Superior temporal gyrus (tissue), 1 donor: ENCODE data around the gene MBTPS1.
"Not testable (repeated sequence)": the region's sequence is repeated elsewhere in the genome, so short reads cannot be mapped to it uniquely, and the experiment has no call there.

Source experiments
- DNase-seq: peaks from one replicate; pipeline ENCODE4 v3.0.0-alpha.2; 2016; ENCODE audit errors: extremely low spot score

The MBTPS1 gene

DNA sequence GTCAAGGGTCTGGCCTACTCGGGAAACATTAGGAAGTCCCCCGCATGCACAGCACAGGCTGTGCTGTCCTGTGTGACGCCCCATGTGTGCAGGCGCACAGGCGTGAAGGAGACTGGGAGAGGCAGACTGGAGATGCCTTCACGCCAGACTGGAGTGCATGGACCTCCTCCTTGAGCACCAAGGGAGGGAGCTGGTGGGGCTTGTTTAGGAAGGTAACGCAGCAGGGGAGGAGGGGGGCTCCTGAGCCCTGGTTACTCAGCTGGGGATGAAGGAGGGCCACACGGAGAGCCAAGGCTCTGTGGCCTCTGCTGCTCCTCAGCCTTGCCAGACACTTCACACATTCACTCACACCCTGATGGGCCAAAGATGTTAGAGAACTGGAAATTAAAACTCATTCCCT is 20.5 kb upstream of the MBTPS1 start:
- no peak for DNase-seq

- DNase-seq, result no peak
Observed at GRCh38 chr16:84136331-84137125, 19.8 kb upstream of the MBTPS1 start.

GRCh38 chr16:84132527-84133285 is 16.0 kb upstream of the MBTPS1 start:
- DNase-seq, result no peak

DNA sequence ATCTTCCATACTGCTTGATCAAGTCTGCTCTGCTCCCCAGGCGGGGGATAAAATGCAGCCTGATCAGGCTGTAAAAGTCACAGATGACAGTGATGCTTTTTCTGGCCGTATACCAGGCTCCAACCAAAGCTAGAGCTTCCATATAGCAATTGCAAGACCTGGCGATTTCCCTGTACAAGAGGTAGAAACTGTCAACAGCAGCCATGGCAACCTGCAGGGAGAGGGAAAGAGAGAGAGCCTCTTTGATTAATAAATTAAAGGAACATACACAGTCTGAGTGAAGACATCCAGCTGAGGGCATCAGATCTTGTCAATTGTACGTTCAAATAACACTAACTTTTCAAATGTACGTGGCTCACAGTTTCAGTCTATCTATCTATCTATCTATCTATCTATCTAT is 14.4 kb upstream of the MBTPS1 start:
- no peak for DNase-seq

GRCh38 chr16:84124257-84125073 is 7.7 kb upstream of the MBTPS1 start:
- no peak for DNase-seq

- DNase-seq, result no peak
Observed at GRCh38 chr16:84121007-84121406, 4.3 kb upstream of the MBTPS1 start.

DNA sequence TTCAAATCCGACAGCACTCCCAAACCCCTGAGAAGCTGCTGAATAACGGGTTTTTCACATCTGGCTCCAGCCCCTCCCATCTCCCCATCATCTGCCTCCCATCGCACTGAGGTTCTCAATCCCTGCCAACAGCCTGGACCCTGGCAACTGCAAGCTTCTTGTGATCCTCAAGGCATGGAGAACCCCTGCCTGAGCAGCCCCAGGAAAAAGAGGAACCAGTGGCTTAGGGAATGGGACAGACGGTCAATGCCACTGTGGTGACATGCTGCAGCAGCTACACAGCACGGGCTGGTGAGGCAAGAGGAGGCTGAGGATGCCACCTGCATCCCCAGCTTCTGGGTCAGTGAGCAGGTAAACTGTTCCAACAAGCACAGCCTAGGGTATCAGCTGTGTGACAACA is 3.3 kb upstream of the MBTPS1 start:
- DNase-seq, result no peak

- DNase-seq, result no peak
Observed at GRCh38 chr16:84119368-84119767, 2.6 kb upstream of the MBTPS1 start.

DNA sequence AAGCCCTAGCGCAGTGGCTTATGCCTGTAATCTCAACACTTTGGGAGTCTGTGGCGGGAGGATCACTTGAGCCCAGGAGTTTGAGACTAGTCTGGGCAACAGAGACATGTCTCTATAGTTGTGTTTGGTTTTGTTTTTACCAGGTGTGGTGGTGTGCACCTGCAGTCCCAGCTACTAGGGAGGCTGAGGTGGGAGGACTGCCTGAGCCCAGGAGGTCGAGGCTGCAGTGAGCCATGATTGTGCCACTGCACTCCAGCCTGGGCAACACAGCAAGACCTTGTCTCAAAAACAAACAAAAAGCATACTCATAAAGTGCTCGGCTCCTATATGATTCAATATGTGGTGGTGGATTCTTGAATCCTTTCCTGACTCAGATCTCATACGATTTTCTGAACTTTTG is 1.6 kb upstream of the MBTPS1 start:
- DNase-seq, result not testable (repeated sequence)

DNA sequence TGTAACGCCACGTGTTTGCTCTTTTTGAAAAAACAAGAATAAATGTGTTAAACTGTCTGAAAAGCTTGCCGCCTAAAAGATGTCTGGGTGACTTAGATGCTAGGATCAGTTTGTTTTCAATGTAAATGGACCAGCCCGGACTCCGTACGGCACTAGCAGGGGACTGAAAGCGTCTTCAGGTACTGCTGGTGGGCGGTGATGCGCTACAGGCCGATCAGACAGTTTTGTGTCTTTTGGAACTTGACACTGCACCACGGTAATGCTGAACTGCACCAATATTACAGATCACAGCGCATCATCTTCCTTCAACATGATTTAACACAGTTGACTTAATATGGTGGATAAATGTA is 727 bp upstream of the MBTPS1 start:
- DNase-seq, result peak; percentile 69

- peak; percentile 45 for DNase-seq
Observed at GRCh38 chr16:84115919-84116719, 623 bp downstream of the MBTPS1 start.

GRCh38 chr16:84111949-84112348 is 4.8 kb downstream of the MBTPS1 start:
- not testable (repeated sequence) for DNase-seq

GRCh38 chr16:84111525-84111924 is 5.2 kb downstream of the MBTPS1 start:
- DNase-seq, result no peak

GRCh38 chr16:84110527-84110926 is 6.2 kb downstream of the MBTPS1 start:
- no peak for DNase-seq

DNA sequence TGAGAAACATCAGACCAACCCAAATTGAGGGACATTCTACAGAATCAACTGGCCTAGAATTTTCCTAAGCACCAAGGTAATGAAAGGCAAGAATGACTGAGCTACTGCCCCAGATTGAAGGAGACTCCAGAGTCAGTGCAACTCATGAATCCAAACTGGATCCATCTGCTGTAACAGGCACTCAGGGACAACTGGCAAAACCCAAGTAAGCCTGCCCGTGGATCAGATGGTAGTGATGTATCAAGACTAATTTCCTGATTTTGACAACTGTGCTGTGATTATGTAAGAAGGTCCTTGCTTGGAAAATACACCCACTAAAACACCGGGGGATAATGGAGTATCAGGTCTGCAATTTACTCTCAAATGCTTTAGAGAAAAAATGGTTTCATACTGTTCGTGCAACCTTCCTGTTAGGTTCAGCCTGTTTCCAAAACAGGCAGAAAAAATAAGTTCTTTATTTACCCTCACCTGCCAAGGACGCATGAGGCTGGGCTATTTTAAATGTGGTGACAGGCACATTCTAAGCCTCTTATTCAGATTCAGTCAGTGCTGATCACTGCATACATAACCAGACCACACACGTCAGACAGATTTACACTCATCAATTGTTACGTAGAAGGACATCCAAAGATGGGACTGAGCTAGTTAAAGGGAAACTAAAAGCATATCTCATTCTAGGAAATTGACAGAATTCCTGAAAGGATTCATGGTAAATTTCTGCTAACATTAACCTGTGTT is 7.0 kb downstream of the MBTPS1 start:
- no peak for DNase-seq

DNA sequence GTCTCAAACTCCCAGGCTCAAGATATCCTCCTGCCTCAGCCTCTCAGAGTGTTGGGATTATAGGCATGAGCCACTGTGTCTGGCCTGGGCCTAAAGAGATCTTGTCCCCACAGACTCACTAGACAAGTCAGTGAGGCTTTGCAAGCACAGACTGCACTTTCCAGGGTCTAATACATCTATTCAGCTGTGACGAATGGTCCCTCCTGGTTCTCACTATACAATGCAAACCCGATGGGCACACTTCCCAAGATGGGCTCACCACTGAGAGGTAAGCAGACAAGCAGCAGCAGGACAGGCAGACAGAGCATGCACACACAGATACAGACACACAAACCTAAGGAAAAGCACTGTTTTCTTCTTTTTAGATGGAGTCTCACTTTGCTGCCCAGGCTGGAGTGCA is 8.8 kb downstream of the MBTPS1 start:
- no peak for DNase-seq

- DNase-seq, result no peak
Observed at GRCh38 chr16:84105948-84106740, 10.6 kb downstream of the MBTPS1 start.

DNA sequence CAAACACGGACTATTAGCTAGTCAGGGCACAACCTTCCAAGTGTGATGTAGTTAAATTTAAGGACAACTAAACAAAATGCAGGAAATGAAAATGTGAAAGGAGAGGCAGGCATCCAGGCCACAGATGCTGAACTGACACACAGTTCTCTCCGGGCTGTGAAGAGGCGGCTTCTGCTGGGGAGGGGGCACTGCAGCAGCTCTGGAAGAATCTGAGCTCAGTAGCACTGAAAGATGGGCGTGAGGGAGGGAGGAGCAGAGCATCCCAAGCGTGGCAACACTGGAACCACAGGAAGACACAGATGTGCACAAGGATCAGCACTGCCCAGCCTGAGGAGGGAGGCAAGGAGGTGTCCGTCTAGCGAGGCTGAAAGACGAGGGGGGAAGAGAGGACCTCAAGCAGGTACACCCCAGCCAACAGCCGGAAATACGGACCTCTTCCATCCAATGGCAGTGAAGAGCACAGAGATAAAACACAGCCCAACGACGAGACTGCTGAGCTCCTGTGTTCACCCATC is 11.4 kb downstream of the MBTPS1 start:
- no peak for DNase-seq

- no peak for DNase-seq
Observed at GRCh38 chr16:84104231-84104630, 12.5 kb downstream of the MBTPS1 start.

GRCh38 chr16:84103678-84104077 is 13.1 kb downstream of the MBTPS1 start:
- no peak for DNase-seq
